Esophagus squamous epithelium (tissue), 5 donors: ENCODE results near the gene PTPN21. TPM values are rescaled to one million over a fixed set of nuclear protein-coding genes. Genes with fewer than 3 reads are reported as not detected.

ENCODE experiments used
- DNase-seq: peaks from one replicate; lab custom pipeline; 2025; lab: John Stamatoyannopoulos, UW
- H3K27ac ChIP-seq, 4 donors: fragments of 200-600 bp; sonication (generic); one replicate each; pipeline ENCODE4 v1.5.1; 2016 to 2019; ENCODE audit warnings: mild to moderate bottlenecking in 1 of 4
- H3K27me3 ChIP-seq, 4 donors: fragments of 200-600 bp; sonication (generic); 1 replicate in 3 of 4; 2 replicates in 1 of 4; pipeline versions ENCODE4 v1.5.1 to v1.6.0; 2017 to 2021; ENCODE audit warnings: antibody characterized with exemption in 1 of 4
- H3K36me3 ChIP-seq, 3 donors: fragments of 200-600 bp; sonication (generic); one replicate each; pipeline ENCODE4 v1.5.1; 2016 to 2019
- H3K4me1 ChIP-seq, 3 donors: fragments of 200-600 bp; sonication (generic); one replicate each; pipeline ENCODE4 v1.5.1; 2017 to 2019
- H3K4me3 ChIP-seq, 4 donors: fragments of 200-600 bp; sonication (generic); 1 replicate in 3 of 4; 2 replicates in 1 of 4; pipeline ENCODE4 v1.5.1; 2016 to 2019; ENCODE audit warnings: mild to moderate bottlenecking in 2 of 4, moderate library complexity in 1 of 4
- H3K9me3 ChIP-seq, 3 donors: fragments of 200-600 bp; sonication (generic); one replicate each; pipeline ENCODE4 v1.5.1; 2016 to 2019
- CTCF ChIP-seq, 6 experiments: fragments of 450-650 bp in 4 of 6; fragments of 200-600 bp in 2 of 6; sonication (generic) in 2 of 6; IDR thresholded peaks; one replicate each; pipeline ENCODE4 v1.5.1; 2016 to 2019; ENCODE audit warnings: antibody characterized with exemption in 6 of 6, mild to moderate bottlenecking in 4 of 6, moderate library complexity in 4 of 6
- POLR2A ChIP-seq, 4 donors: fragments of 450-650 bp; IDR thresholded peaks; one replicate each; pipeline ENCODE4 v1.6.1; 2017; ENCODE audit warnings: antibody characterized with exemption in 4 of 4, mild to moderate bottlenecking in 4 of 4, moderate library complexity in 3 of 4
- WGBS, 2 donors: methylation state at CpG; one replicate each; pipeline ENCODE4 v1.1.5; 2018; 5-methylcytosine and 5-hydroxymethylcytosine counted together
- intact Hi-C: fragments of 100-400 bp; cut with DNase I; formaldehyde crosslinking; loops from one replicate; pipeline ENCODE4 v1.15.0; 2022
- total RNA-seq, 4 donors: library from RNA; depleted of rRNA; stranded (reverse); fragments of >200 nt; gene quantifications; one replicate each; pipeline ENCODE4 v1.1.0, GENCODE V29; 2016
- donor health status: DM: yes; HTN: yes; CAD: no.

The PTPN21 gene
- total RNA-seq, 4 donors from 2014 or later, result 4.7 to 14.5 (median 6.1) TPM

GRCh38 chr14:88454886-88455285 lies 99.9 kb downstream of the PTPN21 start:
- TF ChIP-seq POLR2A (IDR thresholded peaks at IDR 0.05), result no peak
- TF ChIP-seq CTCF (IDR thresholded peaks at IDR 0.05), result no peak
- no peaks in the 10 kb centered on the region for H3K27me3 ChIP-seq
- no peak for DNase-seq
- H3K4me1 ChIP-seq, result no peaks in the 10 kb centered on the region
- no peak overlapping the region for H3K27ac ChIP-seq
- no peak overlapping the region for H3K4me3 ChIP-seq
- 66 to 81% methylated on average over 2 of the region's 2 CpGs for WGBS, 2 donors
- peaks cover 0 to 5% (median 0%) of the 10 kb centered on the region in 3 donors for H3K9me3 ChIP-seq
- intact Hi-C loops, result no loop called here
- H3K36me3 ChIP-seq, result peaks cover 0 to 45% (median 0%) of the 10 kb centered on the region in 3 donors

GRCh38 chr14:88452231-88452630 lies 102.6 kb downstream of the PTPN21 start:
- no peak overlapping the region for H3K27ac ChIP-seq
- peaks cover 0 to 48% (median 0%) of the 10 kb centered on the region in 3 donors for H3K36me3 ChIP-seq
- H3K4me1 ChIP-seq, result no peaks in the 10 kb centered on the region
- intact Hi-C loops, result no loop called here
- H3K4me3 ChIP-seq, result no peak overlapping the region
- no peak for DNase-seq
- no peaks in the 10 kb centered on the region for H3K27me3 ChIP-seq
- no peak for TF ChIP-seq CTCF (IDR thresholded peaks at IDR 0.05)
- no peak for TF ChIP-seq POLR2A (IDR thresholded peaks at IDR 0.05)
- whole genome bisulfite sequencing, 2 donors, result 70 to 100% methylated on average over 3 to 4 of the region's 4 CpGs
- peaks cover 0 to 4% (median 0%) of the 10 kb centered on the region in 3 donors for H3K9me3 ChIP-seq

GRCh38 chr14:88439088-88439487 lies 115.7 kb downstream of the PTPN21 start:
- peaks cover 0 to 50% (median 0%) of the 10 kb centered on the region in 3 donors for H3K36me3 ChIP-seq
- H3K27me3 ChIP-seq, result no peaks in the 10 kb centered on the region
- TF ChIP-seq POLR2A (IDR thresholded peaks at IDR 0.05) (no peak), CTCF (IDR thresholded peaks at IDR 0.05) (no peak)
- no peaks in the 10 kb centered on the region for H3K9me3 ChIP-seq
- H3K4me3 ChIP-seq, result no peak overlapping the region
- WGBS, 2 donors, result 88 to 98% methylated on average over 2 of the region's 2 CpGs
- H3K27ac ChIP-seq, result no peak overlapping the region
- H3K4me1 ChIP-seq, result no peaks in the 10 kb centered on the region
- intact Hi-C loops, result no loop called here
- no peak for DNase-seq

GRCh38 chr14:88437658-88438057 lies 117.1 kb downstream of the PTPN21 start:
- DNase-seq, result no peak
- intact Hi-C loops, result no loop called here
- no peak overlapping the region for H3K27ac ChIP-seq
- H3K4me1 ChIP-seq, result no peaks in the 10 kb centered on the region
- H3K36me3 ChIP-seq, result peaks cover 0 to 50% (median 0%) of the 10 kb centered on the region in 3 donors
- TF ChIP-seq POLR2A (IDR thresholded peaks at IDR 0.05), result no peak
- peak in 1 of 6 experiments; percentile 47 for TF ChIP-seq CTCF (IDR thresholded peaks at IDR 0.05)
- H3K27me3 ChIP-seq, result no peaks in the 10 kb centered on the region
- H3K4me3 ChIP-seq, result no peak overlapping the region
- WGBS, 2 donors, result 87 to 88% methylated on average over 5 of the region's 5 CpGs
- H3K9me3 ChIP-seq, result no peaks in the 10 kb centered on the region

- Histone ChIP-seq H3K36me3 (peaks cover 0 to 11% (median 0%) of the 10 kb centered on the region in 3 donors), H3K4me1 (no peaks in the 10 kb centered on the region), H3K27ac (no peak overlapping the region), H3K9me3 (no peaks in the 10 kb centered on the region), H3K27me3 (no peaks in the 10 kb centered on the region), H3K4me3 (no peak overlapping the region)
- WGBS, 2 donors, result 75 to 85% methylated on average over 2 of the region's 2 CpGs
- intact Hi-C loops, result no loop called here
- no peak for DNase-seq
- TF ChIP-seq POLR2A (IDR thresholded peaks at IDR 0.05) (no peak), CTCF (IDR thresholded peaks at IDR 0.05) (no peak)
Observed at GRCh38 chr14:88430976-88431375, 123.8 kb downstream of the PTPN21 start.
